Cardiac septum (tissue), 1 donor: Measurements from ENCODE around the gene EFR3B. TPM values are rescaled to one million over a fixed set of nuclear protein-coding genes. Genes with fewer than 3 reads are reported as not detected.

Experiments used
- DNase-seq: peaks from one replicate; pipeline ENCODE4 v3.0.0-alpha.2; 2020; ENCODE audit warnings: low spot score
- intact Hi-C: fragments of 100-400 bp; cut with DNase I; formaldehyde crosslinking; loops from one replicate; pipeline ENCODE4 v1.14.0; 2022
- total RNA-seq: library from RNA; stranded (reverse); fragmentation: NEBNext Ultra II Directional; extraction: Animal tissue kit (Norgen Biotek cat#: 25700); gene quantifications from one replicate; pipeline ENCODE4 v1.2.1, GENCODE V29; 2021
- donor health status: DM: no; HTN: no; CAD: no.

Gene EFR3B
- total RNA-seq, 1 donor from 2014 or later, result 8.9 TPM

GRCh38 chr2:25065768-25066167 lies 23.9 kb downstream of the EFR3B start:
- no peak for DNase-seq
- intact Hi-C loops, result no loop called here

GRCh38 chr2:25066455-25066854 lies 24.6 kb downstream of the EFR3B start:
- no peak for DNase-seq
- intact Hi-C loops, result no loop called here

GRCh38 chr2:25068217-25068616 lies 26.3 kb downstream of the EFR3B start:
- intact Hi-C loops, result no loop called here
- DNase-seq, result no peak

GRCh38 chr2:25071966-25072365 lies 30.1 kb downstream of the EFR3B start:
- DNase-seq, result no peak

GRCh38 chr2:25072606-25073005 lies 30.7 kb downstream of the EFR3B start:
- no peak for DNase-seq
- intact Hi-C loops, result no loop called here

More at GRCh38 chr2:25071966-25072365, 30.1 kb downstream of the EFR3B start:
- intact Hi-C loops, result no loop called here

GRCh38 chr2:25073025-25073424 lies 31.1 kb downstream of the EFR3B start:
- DNase-seq, result no peak
- intact Hi-C loops, result no loop called here

GRCh38 chr2:25073914-25074313 lies 32.0 kb downstream of the EFR3B start:
- intact Hi-C loops, result no loop called here
- DNase-seq, result no peak

GRCh38 chr2:25074826-25075225 lies 33.0 kb downstream of the EFR3B start:
- no peak for DNase-seq
- intact Hi-C loops, result loop anchor here (5.0 kb wide), 2 partner anchors 33 to 52 kb away; partner anchors contain the start of gene EFR3B

GRCh38 chr2:25076749-25077148 lies 34.9 kb downstream of the EFR3B start:
- intact Hi-C loops, result loop anchor here (5.0 kb wide), 2 partner anchors 34 to 51 kb away; partner anchors contain the start of gene EFR3B
- DNase-seq, result no peak

GRCh38 chr2:25077789-25078169 lies 35.9 kb downstream of the EFR3B start:
- no peak for DNase-seq
- intact Hi-C loops, result loop anchor here (5.0 kb wide), 2 partner anchors 35 to 50 kb away; partner anchors contain the start of gene EFR3B

GRCh38 chr2:25078170-25079049 lies 36.5 kb downstream of the EFR3B start:
- DNase-seq, result no peak
- intact Hi-C loops, result loop anchor here (5.0 kb wide), 2 partner anchors 36 to 49 kb away; partner anchors contain the start of gene EFR3B

- DNase-seq, result no peak
- intact Hi-C loops, result loop anchor here (5.0 kb wide), 2 partner anchors 37 to 48 kb away; partner anchors contain the start of gene EFR3B
Measured at GRCh38 chr2:25079050-25079635, 37.3 kb downstream of the EFR3B start.

- intact Hi-C loops, result no loop called here
- DNase-seq, result no peak
Measured at GRCh38 chr2:25081237-25081790, 39.4 kb downstream of the EFR3B start.

- intact Hi-C loops, result no loop called here
- DNase-seq, result no peak
Measured at GRCh38 chr2:25082002-25082622, 40.2 kb downstream of the EFR3B start.

- intact Hi-C loops, result no loop called here
- DNase-seq, result no peak
Measured at GRCh38 chr2:25085761-25086560, 44.1 kb downstream of the EFR3B start.

- DNase-seq, result no peak
- intact Hi-C loops, result no loop called here
Measured at GRCh38 chr2:25088817-25089516, 47.1 kb downstream of the EFR3B start.

- intact Hi-C loops, result no loop called here
- DNase-seq, result no peak
Measured at GRCh38 chr2:25089605-25090315, 47.9 kb downstream of the EFR3B start.

- intact Hi-C loops, result no loop called here
- DNase-seq, result no peak
Measured at GRCh38 chr2:25090801-25091200, 48.9 kb downstream of the EFR3B start.
